ENCODE data around the gene PLEKHM3.

GRCh38 chr2:207974216-207974605 lies 51.1 kb downstream of the PLEKHM3 start:
- no peak for TF ChIP-seq CTCF (IDR thresholded peaks at IDR 0.05; ENCODE audit: insufficient read depth, low read length, poor library complexity, severe bottlenecking)
- no peak for TF ChIP-seq EZH2phosphoT487 (conservative IDR thresholded peaks at IDR 0.05; ENCODE audit: low read length)
